A673 (cell line): ENCODE measurements around the gene PPFIBP1. TPM values are rescaled to one million over a fixed set of nuclear protein-coding genes. Genes with fewer than 3 reads are reported as not detected.
"Not testable (repeated sequence)": the region's sequence is repeated elsewhere in the genome, so short reads cannot be mapped to it uniquely, and the experiment has no call there.

ENCODE experiments used
- BruUV-seq: library from RNA; stranded (reverse); fragments of 400-500 nt; replicated peaks from 2 replicates; lab custom pipeline; 2021; lab: Mats Ljungman, UMichigan
- CTCF ChIA-PET: fragments of 300-600 bp; sonication (Branson Sonifier 250); formaldehyde crosslinking; loops from one replicate; lab custom pipeline; 2022; ENCODE audit warnings: antibody characterized with exemption; lab: Charles Lee
- POLR2A ChIA-PET: fragments of 300-600 bp; sonication (Branson Sonifier 250); formaldehyde crosslinking; loops from one replicate; lab custom pipeline; 2022; ENCODE audit warnings: antibody characterized with exemption; ENCODE audit not compliant: low non-redundant PET; lab: Charles Lee
- DNase-seq: peaks from one replicate; pipeline ENCODE4 v3.0.0-alpha.2; 2015; ENCODE audit warnings: low spot score
- H3K27ac ChIP-seq: fragments of 200-600 bp; sonication (generic); 2 replicates; pipeline ENCODE4 v1.5.1; 2016; ENCODE audit warnings: mixed run types, low read depth, mild to moderate bottlenecking, mixed read lengths, antibody characterized with exemption, low read length; ENCODE audit not compliant: poor library complexity, severe bottlenecking
- H3K27me3 ChIP-seq: fragments of 200-600 bp; sonication (generic); replicated peaks from 2 replicates; pipeline ENCODE4 v1.6.1; 2017; ENCODE audit warnings: mixed run types, low read depth, mild to moderate bottlenecking, mixed read lengths, antibody characterized with exemption, low read length; ENCODE audit not compliant: insufficient read depth, poor library complexity
- H3K36me3 ChIP-seq: fragments of 200-600 bp; sonication (generic); 2 replicates; pipeline ENCODE4 v1.6.1; 2016; ENCODE audit warnings: mixed run types, mild to moderate bottlenecking, mixed read lengths, antibody characterized with exemption, low read length; ENCODE audit not compliant: insufficient read depth, poor library complexity, severe bottlenecking
- H3K4me1 ChIP-seq: fragments of 200-600 bp; sonication (generic); 2 replicates; pipeline ENCODE4 v1.6.1; 2017; ENCODE audit warnings: mixed run types, mild to moderate bottlenecking, mixed read lengths, antibody characterized with exemption, low read length; ENCODE audit not compliant: insufficient read depth, poor library complexity, severe bottlenecking
- H3K4me3 ChIP-seq: fragments of 200-600 bp; sonication (generic); 2 replicates; pipeline ENCODE4 v1.5.1; 2016; ENCODE audit warnings: low read depth, mixed run types, mild to moderate bottlenecking, mixed read lengths, low read length; ENCODE audit not compliant: poor library complexity, severe bottlenecking
- H3K9me3 ChIP-seq: fragments of 200-600 bp; sonication (generic); 2 replicates; pipeline ENCODE4 v1.6.1; 2016; ENCODE audit warnings: mixed run types, low read depth, mild to moderate bottlenecking, mixed read lengths, antibody characterized with exemption, low read length; ENCODE audit not compliant: poor library complexity, severe bottlenecking
- EZH2 ChIP-seq: fragments of 200-600 bp; sonication (generic); IDR thresholded peaks from 2 replicates; pipeline ENCODE4 v1.6.1; 2017; ENCODE audit warnings: borderline replicate concordance, low read depth, mild to moderate bottlenecking, mixed read lengths, antibody characterized with exemption, low read length; ENCODE audit not compliant: poor library complexity, severe bottlenecking
- intact Hi-C: fragments of 100-400 bp; cut with micrococcal nuclease; formaldehyde crosslinking; loops from one replicate; pipeline ENCODE4 v1.10.0; 2022; ENCODE audit not compliant: unreplicated experiment
- total RNA-seq: library from RNA; stranded (reverse); gene quantifications from 2 replicates; pipeline ENCODE4 v1.2.3, GENCODE V29; 2021
- TF ChIP-seq, protein P1 (sequence below): fragments of 300-800, 200-600 bp; sonication (generic); conservative IDR thresholded peaks from 2 replicates; pipeline ENCODE4 v1.5.1; 2017; ENCODE audit warnings: low read depth, mild to moderate bottlenecking, antibody characterized with exemption, low read length, moderate library complexity, mixed read lengths

Gene PPFIBP1
- total RNA-seq, 1 experiment from 2014 or later = 41.2 TPM

DNA sequence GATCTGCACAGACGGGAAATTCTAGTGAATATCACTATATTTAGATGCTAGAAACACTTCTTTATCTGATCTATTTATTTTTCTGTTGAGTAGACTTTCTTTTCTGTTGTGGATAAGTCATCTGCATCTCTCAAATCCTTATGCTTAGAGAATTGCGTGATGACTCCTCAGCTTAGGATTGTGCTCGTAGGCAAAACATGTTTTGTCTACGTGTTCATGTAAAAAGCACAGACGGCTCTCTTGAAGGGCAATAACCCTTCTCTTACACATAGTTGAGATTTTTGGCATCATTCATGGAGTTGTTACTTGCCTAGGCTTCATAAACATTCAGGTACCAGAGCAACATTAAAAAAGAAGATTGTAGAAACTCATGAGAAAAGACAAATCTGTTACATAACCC, 18.6 kb downstream of the PPFIBP1 start:
- TF ChIP-seq, protein P1, sequence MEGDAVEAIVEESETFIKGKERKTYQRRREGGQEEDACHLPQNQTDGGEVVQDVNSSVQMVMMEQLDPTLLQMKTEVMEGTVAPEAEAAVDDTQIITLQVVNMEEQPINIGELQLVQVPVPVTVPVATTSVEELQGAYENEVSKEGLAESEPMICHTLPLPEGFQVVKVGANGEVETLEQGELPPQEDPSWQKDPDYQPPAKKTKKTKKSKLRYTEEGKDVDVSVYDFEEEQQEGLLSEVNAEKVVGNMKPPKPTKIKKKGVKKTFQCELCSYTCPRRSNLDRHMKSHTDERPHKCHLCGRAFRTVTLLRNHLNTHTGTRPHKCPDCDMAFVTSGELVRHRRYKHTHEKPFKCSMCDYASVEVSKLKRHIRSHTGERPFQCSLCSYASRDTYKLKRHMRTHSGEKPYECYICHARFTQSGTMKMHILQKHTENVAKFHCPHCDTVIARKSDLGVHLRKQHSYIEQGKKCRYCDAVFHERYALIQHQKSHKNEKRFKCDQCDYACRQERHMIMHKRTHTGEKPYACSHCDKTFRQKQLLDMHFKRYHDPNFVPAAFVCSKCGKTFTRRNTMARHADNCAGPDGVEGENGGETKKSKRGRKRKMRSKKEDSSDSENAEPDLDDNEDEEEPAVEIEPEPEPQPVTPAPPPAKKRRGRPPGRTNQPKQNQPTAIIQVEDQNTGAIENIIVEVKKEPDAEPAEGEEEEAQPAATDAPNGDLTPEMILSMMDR = no peak
- no peak for TF ChIP-seq EZH2
- Histone ChIP-seq H3K9me3 (no peaks in the 10 kb centered on the region), H3K27me3 (no peaks in the 10 kb centered on the region), H3K4me3 (no peak overlapping the region), H3K4me1 (no peaks in the 10 kb centered on the region), H3K27ac (no peak overlapping the region), H3K36me3 (no peaks in the 10 kb centered on the region)
- ChIA-PET CTCF (no interaction called here), POLR2A (no interaction called here)
- no peak for DNase-seq
- BruUV-seq = no TSS peak
- intact Hi-C loops = no loop called here

DNA sequence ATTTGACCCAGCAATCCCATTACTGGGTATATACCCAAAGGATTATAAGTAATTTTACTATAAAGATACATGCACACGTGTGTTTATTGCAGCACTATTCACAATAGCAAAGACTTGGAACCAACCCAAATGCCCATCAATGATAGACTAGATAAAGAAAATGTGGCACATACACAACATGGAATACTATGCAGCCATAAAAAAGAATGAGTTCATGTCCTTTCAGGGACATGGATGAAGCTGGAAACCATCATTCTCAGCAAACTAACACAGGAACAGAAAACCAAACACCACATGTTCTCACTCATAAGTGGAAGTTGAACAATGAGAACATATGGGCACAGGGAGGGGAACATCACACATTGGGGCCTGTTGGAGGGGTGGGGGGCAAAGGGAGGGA, 20.9 kb downstream of the PPFIBP1 start:
- peaks cover 11% of the 10 kb centered on the region for H3K4me1 ChIP-seq
- H3K4me3 ChIP-seq, H3K27ac ChIP-seq, CTCF ChIA-PET, POLR2A ChIA-PET, H3K9me3 ChIP-seq, intact Hi-C loops, H3K27me3 ChIP-seq, DNase-seq, BruUV-seq, H3K36me3 ChIP-seq: not testable (repeated sequence)

DNA sequence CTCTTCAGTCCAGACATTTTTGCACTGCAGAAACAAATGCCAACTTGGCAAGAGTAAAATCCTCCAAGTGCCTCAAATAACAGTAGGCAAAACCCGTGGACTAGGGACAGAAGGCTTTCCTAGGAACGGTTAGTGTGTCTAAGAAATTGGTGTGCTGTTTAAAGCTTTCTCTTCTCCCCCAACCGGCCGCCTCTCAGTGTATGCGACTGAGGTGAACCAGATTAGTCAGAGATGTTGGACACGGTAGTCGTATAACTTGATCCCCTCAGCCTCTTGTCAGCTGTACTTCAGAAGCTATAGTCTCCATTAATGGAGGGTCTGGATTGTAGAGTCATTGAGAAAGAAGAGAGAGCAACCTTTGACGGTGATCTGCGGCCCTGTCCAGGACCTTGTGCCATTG, 21.7 kb downstream of the PPFIBP1 start:
- Histone ChIP-seq H3K27ac (no peak overlapping the region), H3K4me3 (no peak overlapping the region), H3K36me3 (no peaks in the 10 kb centered on the region), H3K27me3 (no peaks in the 10 kb centered on the region), H3K9me3 (no peaks in the 10 kb centered on the region), H3K4me1 (peaks cover 19% of the 10 kb centered on the region)
- TF ChIP-seq, protein P1 = no peak
- no peak for TF ChIP-seq EZH2
- DNase-seq = no peak
- CTCF ChIA-PET = no interaction called here
- BruUV-seq = no TSS peak
- POLR2A ChIA-PET = no interaction called here
- intact Hi-C loops = no loop called here

DNA sequence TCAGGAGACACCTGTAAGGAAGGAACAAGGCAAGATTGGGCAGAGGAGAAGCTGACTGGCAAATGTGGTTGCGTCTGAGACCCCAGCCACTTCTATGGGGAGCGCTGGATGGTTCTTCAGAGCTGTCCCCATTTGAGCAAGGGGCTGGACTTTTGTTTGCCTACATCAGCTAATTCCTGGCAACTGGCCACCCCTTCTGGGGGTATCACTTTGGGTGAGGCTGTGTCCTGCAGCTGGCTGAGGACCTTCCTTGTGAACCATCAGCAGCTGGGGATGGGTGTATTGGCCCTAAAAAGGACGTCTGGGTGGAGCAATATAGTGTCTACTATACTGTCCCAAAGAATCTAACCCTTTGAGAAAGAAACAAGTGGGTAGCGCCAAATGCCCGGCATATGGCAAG, 23.6 kb downstream of the PPFIBP1 start:
- POLR2A ChIA-PET = no interaction called here
- H3K27ac ChIP-seq = no peak overlapping the region
- no peaks in the 10 kb centered on the region for H3K36me3 ChIP-seq
- H3K9me3 ChIP-seq = no peaks in the 10 kb centered on the region
- no peak overlapping the region for H3K4me3 ChIP-seq
- BruUV-seq = no TSS peak
- TF ChIP-seq EZH2 = no peak
- TF ChIP-seq, protein P1 = no peak
- CTCF ChIA-PET = no interaction called here
- H3K27me3 ChIP-seq = no peaks in the 10 kb centered on the region
- no peak for DNase-seq
- intact Hi-C loops = no loop called here
- peaks cover 19% of the 10 kb centered on the region for H3K4me1 ChIP-seq
